GM23248 (cell line): Measurements from ENCODE around the gene INKA2. TPM values are rescaled to one million over a fixed set of nuclear protein-coding genes. Genes with fewer than 3 reads are reported as not detected.

Experiments
- DNase-seq: peaks from one replicate; pipeline ENCODE4 v3.0.0-alpha.2; 2015
- H2AFZ ChIP-seq: fragments of 200-600 bp; sonication (generic); 2 replicates; pipeline ENCODE4 v1.6.1; 2016; ENCODE audit warnings: antibody characterized with exemption
- H3F3A ChIP-seq: fragments of 200-600 bp; sonication (generic); 2 replicates; pipeline ENCODE4 v1.6.1; 2016; ENCODE audit warnings: mild to moderate bottlenecking, antibody characterized with exemption, mixed run types; ENCODE audit not compliant: insufficient read depth
- H3K27ac ChIP-seq: fragments of 200-600 bp; sonication (generic); 2 replicates; pipeline ENCODE4 v1.5.1; 2016; ENCODE audit warnings: mild to moderate bottlenecking
- H3K27me3 ChIP-seq: fragments of 200-600 bp; sonication (generic); replicated peaks from 2 replicates; pipeline ENCODE4 v1.6.1; 2016; ENCODE audit warnings: mild to moderate bottlenecking; ENCODE audit not compliant: insufficient read depth
- H3K36me3 ChIP-seq: fragments of 200-600 bp; sonication (generic); 2 replicates; pipeline ENCODE4 v1.6.1; 2016; ENCODE audit warnings: low read depth, mild to moderate bottlenecking
- H3K4me1 ChIP-seq: fragments of 200-600 bp; sonication (generic); 2 replicates; pipeline ENCODE4 v1.6.1; 2016; ENCODE audit warnings: mild to moderate bottlenecking; ENCODE audit not compliant: insufficient read depth
- H3K4me2 ChIP-seq: fragments of 200-600 bp; sonication (generic); one replicate; pipeline ENCODE4 v1.6.1; 2016; ENCODE audit warnings: mild to moderate bottlenecking; ENCODE audit not compliant: unreplicated experiment
- H3K4me3 ChIP-seq: fragments of 200-600 bp; sonication (generic); 2 replicates; pipeline ENCODE4 v1.5.1; 2016; ENCODE audit warnings: mild to moderate bottlenecking
- H3K79me2 ChIP-seq: fragments of 200-600 bp; sonication (generic); 2 replicates; pipeline ENCODE4 v1.6.1; 2016; ENCODE audit warnings: mild to moderate bottlenecking; ENCODE audit not compliant: insufficient read depth
- H3K9ac ChIP-seq: fragments of 200-600 bp; sonication (generic); 2 replicates; pipeline ENCODE4 v1.6.1; 2016; ENCODE audit warnings: mild to moderate bottlenecking
- H3K9me2 ChIP-seq: fragments of 200-600 bp; sonication (generic); 2 replicates; pipeline ENCODE4 v1.6.1; 2016; ENCODE audit warnings: mixed run types, mild to moderate bottlenecking, moderate library complexity; ENCODE audit not compliant: insufficient read depth
- H3K9me3 ChIP-seq: fragments of 200-600 bp; sonication (generic); one replicate; pipeline ENCODE4 v1.6.1; 2017; ENCODE audit warnings: low read depth
- H4K20me1 ChIP-seq: fragments of 200-600 bp; sonication (generic); 2 replicates; pipeline ENCODE4 v1.6.0; 2016; ENCODE audit not compliant: insufficient read depth
- EZH2 ChIP-seq: fragments of 200-600 bp; sonication (generic); IDR thresholded peaks from 2 replicates; pipeline ENCODE4 v1.6.1; 2018; ENCODE audit warnings: antibody characterized with exemption, mild to moderate bottlenecking; ENCODE audit not compliant: insufficient read depth, poor library complexity, severe bottlenecking
- EZH2phosphoT487 ChIP-seq: fragments of 200-600 bp; sonication (generic); IDR thresholded peaks from 2 replicates; pipeline ENCODE4 v1.6.1; 2018; ENCODE audit warnings: antibody characterized with exemption, moderate library complexity, mild to moderate bottlenecking, low read depth; ENCODE audit not compliant: insufficient read depth
- WGBS, 2 experiments: methylation state at CpG; one replicate each; pipeline ENCODE4 v1.1.6; 2015 to 2017; ENCODE audit warnings: low lambda C conversion rate in 2 of 2, low coverage in 1 of 2; ENCODE audit errors: missing lambda C conversion rate in 2 of 2; 5-methylcytosine and 5-hydroxymethylcytosine counted together
- in situ Hi-C: fragments of 300-500 bp; cut with MboI; formaldehyde crosslinking; loops from 2 replicates; pipeline ENCODE4 v1.15.0; 2020
- polyA plus RNA-seq: library from polyadenylated mRNA; unstranded; fragments of >200 nt; fragmentation: Nextera tagmentation; extraction: Ambion mirVana; gene quantifications from 2 replicates; pipeline ENCODE4 v1.2.1, GENCODE V29; 2016
- total RNA-seq: library from RNA; depleted of rRNA; stranded (reverse); fragments of >200 nt; shearing (Covaris generic); gene quantifications from 2 replicates; pipeline ENCODE4 v1.2.3, GENCODE V29; 2014

The INKA2 gene
- total and polyA plus RNA-seq, 2 experiments from 2014 or later: 1.2 to 1.3 TPM

DNA sequence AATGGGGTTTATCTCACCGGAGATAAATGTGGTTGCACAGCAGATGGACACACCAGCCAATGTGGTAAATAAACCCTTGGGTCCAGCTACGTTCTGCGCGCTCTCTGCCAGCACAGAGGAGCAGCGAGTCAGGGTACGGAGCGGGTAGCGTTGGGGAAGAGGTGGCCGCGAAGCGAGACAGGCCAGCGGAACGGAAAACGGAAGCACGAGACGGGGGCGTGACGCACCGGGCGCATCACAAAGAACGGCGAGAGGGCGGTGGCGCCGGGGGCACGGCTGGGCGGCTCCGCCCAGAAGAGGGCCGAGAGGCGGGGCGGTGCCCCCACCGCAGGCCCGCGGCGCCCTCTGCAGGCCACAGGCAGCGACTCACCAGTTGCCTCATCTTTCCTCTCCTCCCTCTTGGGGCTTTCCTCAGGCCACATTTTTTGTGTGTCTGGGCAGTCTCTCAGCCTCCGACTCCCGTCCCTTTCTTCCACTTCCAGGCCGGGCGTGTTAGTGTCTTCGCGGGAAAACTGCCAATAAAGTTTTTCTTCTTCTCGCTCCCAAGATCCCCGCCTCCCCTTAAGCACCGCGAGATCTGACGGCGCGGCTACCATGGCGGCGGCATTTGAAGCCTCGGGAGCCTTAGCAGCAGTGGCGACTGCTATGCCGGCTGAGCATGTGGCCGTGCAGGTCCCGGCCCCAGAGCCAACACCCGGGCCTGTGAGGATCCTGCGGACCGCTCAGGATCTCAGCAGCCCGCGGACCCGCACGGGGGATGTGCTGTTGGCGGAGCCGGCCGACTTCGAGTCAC lies 16.3 kb upstream of the INKA2 start, which contains the start of gene DDX20:
Gene DDX20, plus strand, starts transcription at position 571 of the 793 bp plus-strand sequence. Its CDS starts 24 bp downstream, at position 595.
- Histone ChIP-seq H3K79me2 (peaks cover 38% of the 10 kb centered on the region), H3K9me2 (no peaks in the 10 kb centered on the region), H4K20me1 (no peaks in the 10 kb centered on the region), H3K9ac (peak within 1 kb of the TSS; percentile 93), H3K9me3 (no peaks in the 10 kb centered on the region), H3K4me1 (peaks cover 6% of the 10 kb centered on the region; the same call in 1 of the 2 replicates), H3K4me2 (peak within 1 kb of the TSS; percentile 95), H3K27ac (peak within 1 kb of the TSS; percentile 94), H3K27me3 (no peaks in the 10 kb centered on the region), H3K36me3 (peaks cover 16% of the 10 kb centered on the region), H3K4me3 (peak within 1 kb of the TSS; percentile 94), H3F3A (no peaks in the 10 kb centered on the region), H2AFZ (peak within 1 kb of the TSS; percentile 98)
- in situ Hi-C loops: loop anchor here (10.0 to 25.0 kb wide), 2 partner anchors 281 to 543 kb away; partner anchors contain the start of genes C1orf162 and DENND2D
- WGBS, 2 experiments: 1 to 2% methylated on average over 64 to 67 of the region's 67 CpGs
- peak; percentile 99 for DNase-seq
- no peak for TF ChIP-seq EZH2
- no peak for TF ChIP-seq EZH2phosphoT487

DNA sequence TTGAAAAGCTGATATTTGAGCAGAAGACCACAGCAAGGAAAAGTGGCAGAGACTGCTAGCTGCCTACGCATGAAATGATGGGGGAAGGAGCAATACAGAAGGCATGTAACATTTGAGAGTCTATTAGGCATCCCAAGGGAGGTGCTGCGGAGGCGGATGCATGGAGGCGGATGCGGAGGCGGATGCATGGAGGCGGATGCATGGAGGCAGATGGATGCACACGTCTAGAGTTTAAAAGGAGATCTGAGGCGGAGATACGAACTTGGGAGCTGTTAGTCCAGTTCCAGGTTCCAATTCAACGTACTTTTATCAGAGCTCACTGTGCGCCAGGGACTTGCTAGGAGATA lies 15.8 kb upstream of the INKA2 start:
- in situ Hi-C loops: loop anchor here (10.0 to 25.0 kb wide), 2 partner anchors 280 to 543 kb away; partner anchors contain the start of genes C1orf162 and DENND2D

DNA sequence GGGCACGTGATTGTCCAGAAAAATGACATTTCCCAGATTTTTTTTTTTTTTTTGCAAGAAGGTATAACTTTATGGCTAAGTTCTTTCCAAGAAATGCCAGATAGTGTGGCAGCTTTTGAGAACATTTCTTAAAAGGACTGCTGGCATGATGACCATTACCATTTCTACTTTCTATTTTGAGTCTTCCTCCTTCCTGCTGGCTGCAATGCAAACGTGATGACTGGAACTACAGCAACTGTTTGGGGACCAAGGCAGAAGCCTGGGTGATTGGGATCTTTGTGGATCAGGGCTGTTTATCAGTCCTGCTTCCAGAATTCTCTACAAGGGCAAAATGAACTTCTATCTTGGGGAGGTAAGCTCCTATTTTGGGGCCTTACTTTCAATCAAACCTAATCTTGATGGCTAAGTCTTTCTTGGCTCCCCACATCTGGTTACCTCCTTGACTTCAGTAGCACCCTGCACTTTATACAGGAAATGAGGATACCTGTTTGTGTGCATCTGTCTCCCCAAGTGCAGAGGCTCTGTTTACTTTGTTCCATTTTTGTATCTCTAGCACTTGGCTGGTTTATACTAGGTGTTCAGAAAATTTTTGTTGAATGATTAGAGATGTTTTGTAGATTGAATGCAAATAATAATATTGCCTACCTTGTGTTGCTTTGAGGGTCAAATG lies 12.8 kb upstream of the INKA2 start:
- DNase-seq: no peak
- 23 to 27% methylated on average over 2 of the region's 2 CpGs for WGBS, 2 experiments
- in situ Hi-C loops: loop anchor here (10.0 to 25.0 kb wide), 2 partner anchors 277 to 540 kb away; partner anchors contain the start of genes C1orf162 and DENND2D
- H2AFZ ChIP-seq: no peak overlapping the region
- H3K4me3 ChIP-seq: no peak overlapping the region
- TF ChIP-seq EZH2 (no peak), EZH2phosphoT487 (no peak)
- H3K4me1 ChIP-seq: peaks cover 6% of the 10 kb centered on the region
- no peak overlapping the region for H3K4me2 ChIP-seq
- H3K27me3 ChIP-seq: no peaks in the 10 kb centered on the region
- H3K9ac ChIP-seq: no peak overlapping the region
- peaks cover 7% of the 10 kb centered on the region for H3F3A ChIP-seq
- no peaks in the 10 kb centered on the region for H4K20me1 ChIP-seq
- H3K36me3 ChIP-seq: no peaks in the 10 kb centered on the region
- H3K9me3 ChIP-seq: no peaks in the 10 kb centered on the region
- H3K27ac ChIP-seq: no peak overlapping the region
- H3K79me2 ChIP-seq: peaks cover 10% of the 10 kb centered on the region
- no peaks in the 10 kb centered on the region for H3K9me2 ChIP-seq

More for the DNA sequence above, 15.8 kb upstream of the INKA2 start:
- peak overlapping the region; percentile 95 for H3K4me2 ChIP-seq
- WGBS, 2 experiments: 1 to 2% methylated on average over 12 of the region's 12 CpGs
- peaks cover 10% of the 10 kb centered on the region; the same call in 1 of the 2 replicates for H3K36me3 ChIP-seq
- H3K27me3 ChIP-seq: no peaks in the 10 kb centered on the region
- H3K9ac ChIP-seq: peak overlapping the region; percentile 93
- H3K9me2 ChIP-seq: no peaks in the 10 kb centered on the region
- TF ChIP-seq EZH2phosphoT487: no peak
- no peak for TF ChIP-seq EZH2
- H3K79me2 ChIP-seq: peaks cover 35% of the 10 kb centered on the region
- no peaks in the 10 kb centered on the region for H3K9me3 ChIP-seq
- peak; percentile 73 for DNase-seq
- peak overlapping the region; percentile 98 for H2AFZ ChIP-seq
- peak overlapping the region; percentile 94 for H3K27ac ChIP-seq
- H4K20me1 ChIP-seq: no peaks in the 10 kb centered on the region
- H3K4me3 ChIP-seq: peak overlapping the region; percentile 94
- no peaks in the 10 kb centered on the region for H3F3A ChIP-seq
- H3K4me1 ChIP-seq: peaks cover 6% of the 10 kb centered on the region; the same call in 1 of the 2 replicates

DNA sequence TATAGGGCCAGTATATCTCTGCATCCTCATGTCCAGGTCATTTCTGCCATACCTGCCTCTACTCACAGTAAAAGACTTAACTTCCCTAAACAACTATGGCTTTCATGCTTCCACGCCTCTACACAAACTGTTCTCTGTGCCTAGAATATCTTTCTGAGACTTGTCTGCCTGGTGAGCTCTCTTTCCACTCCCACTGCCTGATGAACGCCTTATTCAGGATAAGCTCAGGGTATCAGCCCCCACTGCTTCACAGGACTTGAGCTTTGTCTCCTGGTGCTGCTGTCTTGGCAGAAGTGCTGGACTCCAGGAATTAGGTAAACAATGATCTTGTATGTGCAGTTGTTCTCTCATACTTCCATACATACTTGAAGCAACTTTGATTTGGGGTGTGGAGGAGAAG lies 11.7 kb upstream of the INKA2 start:
- Histone ChIP-seq H3K4me3 (no peak overlapping the region), H4K20me1 (no peaks in the 10 kb centered on the region), H3K9me2 (no peaks in the 10 kb centered on the region), H3K79me2 (no peaks in the 10 kb centered on the region), H3F3A (peaks cover 16% of the 10 kb centered on the region), H3K4me2 (no peak overlapping the region), H3K4me1 (peaks cover 13% of the 10 kb centered on the region), H3K36me3 (no peaks in the 10 kb centered on the region), H3K9me3 (no peaks in the 10 kb centered on the region), H3K9ac (no peak overlapping the region), H3K27me3 (no peaks in the 10 kb centered on the region), H3K27ac (no peak overlapping the region), H2AFZ (no peak overlapping the region)
- no peak for DNase-seq
- no peak for TF ChIP-seq EZH2phosphoT487
- TF ChIP-seq EZH2: no peak
- in situ Hi-C loops: loop anchor here (10.0 to 25.0 kb wide), 2 partner anchors 276 to 539 kb away; partner anchors contain the start of genes C1orf162 and DENND2D
- WGBS, 2 experiments: 59 to 63% methylated on average over 2 of the region's 2 CpGs
